Stomach (tissue), 19 donors: ENCODE results near the gene MAPK8IP3. TPM values are rescaled to one million over a fixed set of nuclear protein-coding genes. Genes with fewer than 3 reads are reported as not detected.

Experiments used
- DNase-seq, 2 donors: peaks; one replicate each; pipeline versions ENCODE4 v3.0.0 to v3.0.0-alpha.2; 2013 to 2019
- H3K27ac ChIP-seq, 5 donors: fragments of 200-600 bp in 4 of 5; sonication (generic) in 4 of 5; one replicate each; pipeline ENCODE4 v1.5.1; 2013 to 2019; ENCODE audit warnings: mild to moderate bottlenecking in 1 of 5, moderate library complexity in 1 of 5
- H3K27me3 ChIP-seq, 3 donors: fragments of 200-600 bp; sonication (generic); one replicate each; pipeline ENCODE4 v1.5.1; 2017 to 2019; ENCODE audit warnings: mixed run types in 1 of 3
- H3K36me3 ChIP-seq, 4 donors: fragments of 200-600 bp; sonication (generic); 1 replicate in 3 of 4; 2 replicates in 1 of 4; pipeline ENCODE4 v1.5.1; 2016 to 2019
- H3K4me1 ChIP-seq, 4 donors: fragments of 200-600 bp; sonication (generic); one replicate each; pipeline ENCODE4 v1.5.1; 2016 to 2019
- H3K4me3 ChIP-seq, 4 donors: fragments of 200-600 bp; sonication (generic) in 3 of 4; one replicate each; pipeline ENCODE4 v1.5.1; 2016 to 2019; ENCODE audit warnings: mild to moderate bottlenecking in 1 of 4
- H3K9me3 ChIP-seq, 4 donors: fragments of 200-600 bp; sonication (generic); one replicate each; pipeline ENCODE4 v1.5.1; 2016 to 2019
- EP300 ChIP-seq: sonication (generic); formaldehyde crosslinking; IDR thresholded peaks from one replicate; pipeline ENCODE4 v1.6.1; 2017; ENCODE audit warnings: antibody characterized with exemption
- POLR2A ChIP-seq, 4 donors: fragments of 450-650 bp; IDR thresholded peaks; one replicate each; pipeline ENCODE4 v1.6.1; 2016; ENCODE audit warnings: antibody characterized with exemption in 4 of 4, control low read depth in 2 of 4, mild to moderate bottlenecking in 1 of 4, moderate library complexity in 1 of 4
- POLR2AphosphoS5 ChIP-seq, 3 donors: sonication (generic); formaldehyde crosslinking; IDR thresholded peaks; one replicate each; pipeline ENCODE4 v1.6.1; 2016; ENCODE audit warnings: antibody characterized with exemption in 3 of 3
- WGBS, 5 donors: extraction: QIAGEN DNeasy Blood & Tissue Kit in 3 of 5; methylation state at CpG; one replicate each; pipeline versions ENCODE4 v1.1.5 to v1.1.7; 2013 to 2018; 5-methylcytosine and 5-hydroxymethylcytosine counted together
- intact Hi-C: fragments of 100-400 bp; cut with DNase I; formaldehyde crosslinking; loops from one replicate; pipeline ENCODE4 v1.15.1; 2023; ENCODE audit warnings: low total_unique reads
- long read RNA-seq, 10 donors: transcript quantifications; one replicate each; lab custom pipeline, GENCODE V29; 2026
- polyA plus RNA-seq, 3 donors: library from polyadenylated mRNA; stranded (reverse); fragments of 200-250 nt; gene quantifications; one replicate each; pipeline ENCODE4 v1.2.3, GENCODE V29; 2013
- total RNA-seq, 5 donors: library from RNA; depleted of rRNA; stranded (reverse); fragments of >200 nt; gene quantifications; one replicate each; pipeline versions ENCODE4 v1.1.0 to v1.2.3, GENCODE V29; 2014 to 2016
- TF ChIP-seq, protein P1 (sequence below), 7 experiments: fragments of 450-650 bp in 4 of 7; fragments of 200-600 bp in 3 of 7; sonication (generic) in 3 of 7; IDR thresholded peaks; one replicate each; pipeline ENCODE4 v1.5.1; 2016 to 2019; ENCODE audit warnings: antibody characterized with exemption in 7 of 7, control low read depth in 2 of 7, mild to moderate bottlenecking in 1 of 7
- donor health status: healthy with polysubstance abuse.
- donor health status: Bipolar disorder and iron deficiency.
- donor health status: healthy.

MAPK8IP3 gene, protein sequence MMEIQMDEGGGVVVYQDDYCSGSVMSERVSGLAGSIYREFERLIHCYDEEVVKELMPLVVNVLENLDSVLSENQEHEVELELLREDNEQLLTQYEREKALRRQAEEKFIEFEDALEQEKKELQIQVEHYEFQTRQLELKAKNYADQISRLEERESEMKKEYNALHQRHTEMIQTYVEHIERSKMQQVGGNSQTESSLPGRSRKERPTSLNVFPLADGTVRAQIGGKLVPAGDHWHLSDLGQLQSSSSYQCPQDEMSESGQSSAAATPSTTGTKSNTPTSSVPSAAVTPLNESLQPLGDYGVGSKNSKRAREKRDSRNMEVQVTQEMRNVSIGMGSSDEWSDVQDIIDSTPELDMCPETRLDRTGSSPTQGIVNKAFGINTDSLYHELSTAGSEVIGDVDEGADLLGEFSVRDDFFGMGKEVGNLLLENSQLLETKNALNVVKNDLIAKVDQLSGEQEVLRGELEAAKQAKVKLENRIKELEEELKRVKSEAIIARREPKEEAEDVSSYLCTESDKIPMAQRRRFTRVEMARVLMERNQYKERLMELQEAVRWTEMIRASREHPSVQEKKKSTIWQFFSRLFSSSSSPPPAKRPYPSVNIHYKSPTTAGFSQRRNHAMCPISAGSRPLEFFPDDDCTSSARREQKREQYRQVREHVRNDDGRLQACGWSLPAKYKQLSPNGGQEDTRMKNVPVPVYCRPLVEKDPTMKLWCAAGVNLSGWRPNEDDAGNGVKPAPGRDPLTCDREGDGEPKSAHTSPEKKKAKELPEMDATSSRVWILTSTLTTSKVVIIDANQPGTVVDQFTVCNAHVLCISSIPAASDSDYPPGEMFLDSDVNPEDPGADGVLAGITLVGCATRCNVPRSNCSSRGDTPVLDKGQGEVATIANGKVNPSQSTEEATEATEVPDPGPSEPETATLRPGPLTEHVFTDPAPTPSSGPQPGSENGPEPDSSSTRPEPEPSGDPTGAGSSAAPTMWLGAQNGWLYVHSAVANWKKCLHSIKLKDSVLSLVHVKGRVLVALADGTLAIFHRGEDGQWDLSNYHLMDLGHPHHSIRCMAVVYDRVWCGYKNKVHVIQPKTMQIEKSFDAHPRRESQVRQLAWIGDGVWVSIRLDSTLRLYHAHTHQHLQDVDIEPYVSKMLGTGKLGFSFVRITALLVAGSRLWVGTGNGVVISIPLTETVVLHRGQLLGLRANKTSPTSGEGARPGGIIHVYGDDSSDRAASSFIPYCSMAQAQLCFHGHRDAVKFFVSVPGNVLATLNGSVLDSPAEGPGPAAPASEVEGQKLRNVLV (N-terminal part only)
- 100 to 1,000 TPM in 3 of 5 donors, 10 to 100 TPM in 2; 42.6 to 320 (median 133) TPM for total RNA-seq
- polyA plus RNA-seq: 10 to 100 TPM; 10.1 to 38.9 (median 29.9) TPM
- long read RNA-seq, donor 1, full-length matches to known transcripts: 4 of 4 reads
- long read RNA-seq, donor 1, partial matches to known transcripts: 0 of 4 reads
- long read RNA-seq, donor 1, other reads (novel, unspliced or antisense): 0 of 4 reads
- long read RNA-seq, donor 2, full-length matches to known transcripts: 2 of 36 reads
- long read RNA-seq, donor 2, partial matches to known transcripts: 34 of 36 reads
- long read RNA-seq, donor 2, other reads (novel, unspliced or antisense): 0 of 36 reads
- long read RNA-seq, donor 3, full-length matches to known transcripts: 2 of 2 reads
- long read RNA-seq, donor 3, partial matches to known transcripts: 0 of 2 reads
- long read RNA-seq, donor 3, other reads (novel, unspliced or antisense): 0 of 2 reads
- long read RNA-seq, donor 4, partial matches to known transcripts: 0 of 1 reads
- long read RNA-seq, donor 4, other reads (novel, unspliced or antisense): 0 of 1 reads
- long read RNA-seq, donor 5, full-length matches to known transcripts: 4 of 10 reads
- long read RNA-seq, donor 5, partial matches to known transcripts: 6 of 10 reads
- long read RNA-seq, donor 5, other reads (novel, unspliced or antisense): 0 of 10 reads
- long read RNA-seq, donor 6, full-length matches to known transcripts: 6 of 20 reads
- long read RNA-seq, donor 6, partial matches to known transcripts: 14 of 20 reads
- long read RNA-seq, donor 6, other reads (novel, unspliced or antisense): 0 of 20 reads
- long read RNA-seq, donor 7, partial matches to known transcripts: 0 of 3 reads
- long read RNA-seq, donor 7, other reads (novel, unspliced or antisense): 0 of 3 reads
- long read RNA-seq, donor 8, partial matches to known transcripts: 5 of 5 reads
- long read RNA-seq, donor 8, other reads (novel, unspliced or antisense): 0 of 5 reads
- long read RNA-seq, donor 9, partial matches to known transcripts: 0 of 5 reads
- long read RNA-seq, donor 9, other reads (novel, unspliced or antisense): 0 of 5 reads
- long read RNA-seq, donor 10, partial matches to known transcripts: 0 of 1 reads
- long read RNA-seq, donor 10, other reads (novel, unspliced or antisense): 0 of 1 reads

DNA sequence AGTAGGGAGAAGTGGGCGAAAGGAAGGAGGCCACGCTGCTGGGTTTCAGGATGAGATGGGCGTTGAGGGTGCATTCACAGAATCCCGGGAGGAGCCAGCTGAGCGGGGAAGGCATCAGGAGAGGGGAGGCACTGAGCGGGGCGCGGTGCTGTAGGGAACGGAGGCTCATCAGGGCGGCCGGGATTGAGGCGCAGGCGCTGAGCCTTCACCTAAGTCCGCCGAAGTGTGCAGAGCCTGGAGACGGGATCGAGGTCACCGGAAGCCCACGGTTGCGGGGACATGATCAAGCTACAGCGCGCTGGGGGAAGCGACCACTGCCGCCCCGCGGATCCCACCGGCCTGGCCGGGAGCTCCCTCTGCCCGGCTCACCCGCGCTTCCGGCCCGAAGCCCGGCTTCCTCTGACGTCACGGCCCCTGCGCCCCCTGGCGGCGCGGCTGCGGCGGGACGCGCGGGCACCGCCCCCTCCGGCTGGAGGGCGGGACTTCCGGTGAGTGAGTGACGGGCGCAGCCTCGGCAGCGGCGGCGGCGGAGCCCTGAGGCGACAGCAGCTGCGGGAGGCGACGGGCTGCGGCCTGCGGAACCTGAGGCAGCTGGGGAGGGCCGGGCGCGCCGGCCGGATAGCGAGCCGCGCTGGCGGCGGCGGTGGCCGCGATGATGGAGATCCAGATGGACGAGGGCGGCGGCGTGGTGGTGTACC is at the start of gene MAPK8IP3:
Gene MAPK8IP3 (plus strand): TSS at position 508 of the 698 bp plus-strand sequence. CDS start 145 bp downstream, at position 653.
- peak within 1 kb of the TSS; percentile 83 to 95 (median 92) for H3K4me3 ChIP-seq
- H3K27ac ChIP-seq: peak within 1 kb of the TSS; percentile 87 to 97 (median 94)
- WGBS, 5 donors: 0 to 1% (median 0%) methylated on average over 34 to 79 of the region's 79 CpGs

DNA sequence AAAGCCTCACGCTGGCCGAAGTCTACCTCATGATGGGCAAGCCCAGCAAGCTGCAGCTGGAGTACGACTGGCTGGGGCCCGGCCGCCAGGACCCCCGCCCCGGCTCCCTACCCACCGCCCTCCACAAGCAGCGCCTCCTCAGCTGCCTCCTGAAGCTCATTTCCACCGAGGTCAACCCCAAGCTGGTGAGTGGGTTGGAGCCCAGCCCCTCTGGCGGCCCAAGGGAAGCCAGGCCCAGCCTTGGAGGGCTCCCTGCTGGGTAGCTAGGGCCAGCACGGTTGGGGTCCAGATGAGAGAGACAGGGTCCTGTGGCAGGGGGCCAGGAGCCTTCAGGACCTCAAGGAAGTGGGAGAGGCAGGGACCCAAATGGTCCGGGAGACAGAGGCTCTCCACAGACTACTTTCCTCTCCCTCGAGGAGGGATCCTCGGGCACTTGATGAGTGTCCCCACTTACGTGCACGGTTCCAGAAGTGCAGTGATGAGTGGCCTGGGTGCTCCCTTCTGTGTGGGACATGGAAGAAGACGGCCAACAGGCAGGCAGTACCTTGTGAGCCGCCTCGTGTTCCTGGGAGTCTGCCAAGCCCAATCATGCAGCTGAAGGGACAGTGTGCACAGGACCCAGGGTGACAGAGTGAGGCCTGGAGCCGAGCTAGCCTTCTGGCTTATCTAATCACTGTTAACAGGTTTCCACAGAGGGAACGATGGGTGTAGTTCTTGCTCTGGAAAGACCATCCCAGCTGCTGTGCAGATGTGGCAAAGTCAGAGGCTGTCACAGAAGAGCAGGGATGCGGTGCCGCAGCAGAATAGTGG is 49.0 kb upstream of the MAPK8IP3 start:
- 64 to 88% (median 74%) methylated on average over 4 to 24 of the region's 24 CpGs for WGBS, 5 donors

More for the DNA sequence above, at the start of gene MAPK8IP3:
- H3K27me3 ChIP-seq: no peaks in the 10 kb centered on the region
- peak; percentile 92 to 97 for DNase-seq
- peaks cover under 1 to 20% (median 19%) of the 10 kb centered on the region in 4 donors for H3K36me3 ChIP-seq
- TF ChIP-seq EP300 (no peak), POLR2A (IDR thresholded peaks at IDR 0.05) (peak in 2 of 4 donors; percentile 32 to 89), POLR2AphosphoS5 (IDR thresholded peaks at IDR 0.05) (peak; percentile 77 to 98 (median 96))
- TF ChIP-seq, protein P1, sequence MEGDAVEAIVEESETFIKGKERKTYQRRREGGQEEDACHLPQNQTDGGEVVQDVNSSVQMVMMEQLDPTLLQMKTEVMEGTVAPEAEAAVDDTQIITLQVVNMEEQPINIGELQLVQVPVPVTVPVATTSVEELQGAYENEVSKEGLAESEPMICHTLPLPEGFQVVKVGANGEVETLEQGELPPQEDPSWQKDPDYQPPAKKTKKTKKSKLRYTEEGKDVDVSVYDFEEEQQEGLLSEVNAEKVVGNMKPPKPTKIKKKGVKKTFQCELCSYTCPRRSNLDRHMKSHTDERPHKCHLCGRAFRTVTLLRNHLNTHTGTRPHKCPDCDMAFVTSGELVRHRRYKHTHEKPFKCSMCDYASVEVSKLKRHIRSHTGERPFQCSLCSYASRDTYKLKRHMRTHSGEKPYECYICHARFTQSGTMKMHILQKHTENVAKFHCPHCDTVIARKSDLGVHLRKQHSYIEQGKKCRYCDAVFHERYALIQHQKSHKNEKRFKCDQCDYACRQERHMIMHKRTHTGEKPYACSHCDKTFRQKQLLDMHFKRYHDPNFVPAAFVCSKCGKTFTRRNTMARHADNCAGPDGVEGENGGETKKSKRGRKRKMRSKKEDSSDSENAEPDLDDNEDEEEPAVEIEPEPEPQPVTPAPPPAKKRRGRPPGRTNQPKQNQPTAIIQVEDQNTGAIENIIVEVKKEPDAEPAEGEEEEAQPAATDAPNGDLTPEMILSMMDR (IDR thresholded peaks at IDR 0.05): peak in 5 of 7 experiments; percentile 57 to 100 (median 96)
- H3K4me1 ChIP-seq: peaks cover 20 to 60% (median 48%) of the 10 kb centered on the region in 4 donors
- intact Hi-C loops: no loop called here
- H3K9me3 ChIP-seq: no peaks in the 10 kb centered on the region

More for the DNA sequence above, 49.0 kb upstream of the MAPK8IP3 start:
- H3K9me3 ChIP-seq: no peaks in the 10 kb centered on the region
- no peak overlapping the region for H3K4me3 ChIP-seq
- H3K4me1 ChIP-seq: peaks cover 0 to 5% (median 0%) of the 10 kb centered on the region in 4 donors
- intact Hi-C loops: no loop called here
- H3K36me3 ChIP-seq: peaks cover 57 to 98% (median 98%) of the 10 kb centered on the region in 4 donors
- TF ChIP-seq, protein P1 (IDR thresholded peaks at IDR 0.05): no peak
- TF ChIP-seq POLR2AphosphoS5 (IDR thresholded peaks at IDR 0.05) (no peak), POLR2A (IDR thresholded peaks at IDR 0.05) (no peak), EP300 (no peak)
- H3K27me3 ChIP-seq: no peaks in the 10 kb centered on the region
- DNase-seq: peak in 1 of 2 donors; percentile 68
- no peak overlapping the region for H3K27ac ChIP-seq
